COLO668 (cell line): Measurements from ENCODE around the gene CLOCK.

Source experiments
- DNase-seq: peaks from one replicate; lab custom pipeline; 2025; ENCODE audit not compliant: unreplicated experiment; lab: John Stamatoyannopoulos, UW

Gene CLOCK

DNA sequence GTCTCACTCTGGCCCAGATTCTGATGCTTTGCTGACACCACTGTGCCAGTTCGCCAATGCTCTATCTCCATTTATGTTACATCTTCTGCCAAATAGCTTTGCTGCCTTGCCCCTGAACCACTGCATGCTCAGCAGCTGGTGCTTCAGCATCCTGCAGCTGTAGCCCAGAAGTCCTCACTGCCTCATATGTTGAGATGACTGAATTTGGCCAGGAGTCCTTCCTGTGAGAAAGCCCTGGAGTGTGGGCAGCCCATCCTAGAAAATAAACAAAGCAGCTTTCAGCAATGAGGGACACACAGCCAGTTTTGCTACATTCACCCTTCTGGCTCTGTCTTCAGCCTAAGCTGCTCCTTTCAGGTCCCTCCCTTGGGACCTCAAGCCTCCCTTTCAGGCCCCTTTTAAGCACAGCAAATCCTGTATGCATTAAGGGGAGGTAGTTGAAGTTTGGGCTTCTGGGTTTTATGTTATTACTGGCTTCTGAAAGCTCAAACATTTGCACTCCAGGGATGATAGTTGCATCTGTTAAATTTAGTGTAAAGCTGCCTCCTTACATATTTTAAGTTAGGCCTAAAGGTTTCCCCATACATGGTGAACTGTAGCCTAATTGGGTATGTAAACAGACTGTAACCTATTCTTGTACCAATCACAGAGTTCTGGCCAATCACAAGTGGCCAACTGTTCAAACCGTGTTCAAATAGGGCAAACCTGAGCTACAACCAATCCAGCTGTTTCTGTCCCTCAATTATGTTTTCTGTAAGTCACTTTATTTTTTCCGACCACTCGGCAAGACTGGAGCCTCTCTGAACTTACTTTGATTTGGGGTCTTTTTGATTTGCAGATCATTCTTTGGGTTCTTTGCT is 153.0 kb downstream of the CLOCK start:
- DNase-seq, result peak; percentile 55

DNA sequence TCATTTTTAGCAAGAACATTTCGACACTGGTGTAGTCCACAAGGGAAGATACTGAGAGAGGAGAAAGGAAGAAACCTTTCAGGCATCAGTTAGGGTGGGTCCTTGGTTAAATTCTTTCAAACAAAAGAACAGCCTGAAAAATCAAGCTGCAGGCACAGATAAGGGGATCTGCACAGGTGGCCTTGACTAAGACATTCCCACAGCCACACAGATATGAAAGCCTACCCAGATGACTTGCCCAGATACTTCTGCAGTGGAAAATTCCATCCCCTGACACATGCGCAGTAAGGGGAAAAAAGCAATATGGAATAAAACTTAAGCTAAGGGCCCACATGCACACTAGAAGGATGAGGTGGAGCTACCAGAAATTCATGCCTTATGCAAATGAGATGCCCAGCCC is 159.9 kb downstream of the CLOCK start:
- DNase-seq, result no peak

DNA sequence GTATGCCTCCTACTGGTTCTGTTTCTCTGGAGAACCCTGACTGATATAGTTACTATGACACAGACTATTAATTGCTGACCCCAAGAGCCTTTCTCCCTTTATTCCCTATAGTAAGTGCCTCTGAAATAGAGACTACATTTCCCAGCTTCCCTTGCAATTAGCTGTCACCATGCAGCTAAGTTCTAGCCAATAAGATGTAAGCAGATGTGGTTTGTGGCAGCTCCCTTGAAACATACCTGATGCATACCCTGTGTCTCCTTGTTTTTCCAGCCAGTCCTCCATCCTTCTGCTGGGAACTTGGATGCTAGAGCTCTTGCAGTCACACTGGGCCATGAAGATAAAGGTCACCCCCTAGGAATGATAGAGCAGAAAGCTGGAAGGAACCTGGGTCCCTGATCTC is 160.6 kb downstream of the CLOCK start:
- DNase-seq, result no peak

DNA sequence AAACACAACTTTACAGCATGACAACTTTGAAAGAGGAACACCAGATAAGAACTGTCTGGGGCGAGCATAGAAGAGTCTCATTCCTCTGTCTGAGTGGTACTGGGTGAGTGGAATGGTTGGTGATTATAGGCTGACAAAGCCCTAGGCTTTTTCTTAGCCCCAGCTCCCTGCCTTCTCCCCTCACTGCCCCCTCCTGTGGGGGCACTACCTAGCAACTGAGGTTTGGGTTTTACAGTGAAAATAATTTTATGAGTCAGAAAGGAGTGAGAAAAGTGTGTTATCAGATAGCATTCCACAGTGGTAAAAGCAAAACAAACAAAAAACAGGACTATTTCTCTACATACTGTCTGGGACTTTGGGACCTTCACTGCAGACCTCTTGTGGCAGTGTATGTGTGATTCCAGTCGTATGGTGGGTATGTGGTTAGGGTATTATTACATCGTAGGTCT is 161.5 kb downstream of the CLOCK start:
- DNase-seq, result no peak

DNA sequence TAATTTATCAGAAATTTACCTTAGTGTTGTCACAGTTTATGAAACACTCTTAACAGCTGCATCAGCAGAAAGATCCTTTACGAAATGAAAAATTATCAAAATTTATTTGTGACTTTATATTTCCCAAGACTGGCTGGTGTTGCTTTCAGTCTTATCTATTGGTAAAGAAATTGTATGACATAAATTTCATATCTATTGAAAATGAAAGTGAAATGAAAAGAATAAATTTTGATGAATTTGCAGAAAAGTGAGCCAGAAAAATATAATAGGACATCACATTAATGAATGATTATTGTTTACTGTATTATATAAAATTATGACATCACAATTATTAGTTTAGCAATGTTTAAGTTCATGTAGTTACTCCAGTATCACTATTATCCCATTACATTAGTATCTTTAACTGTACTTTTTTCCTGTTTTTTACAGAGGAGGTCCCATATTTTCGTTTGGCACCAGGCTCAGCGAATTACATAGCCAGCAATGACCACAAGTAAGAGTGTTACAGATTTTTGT is 164.2 kb downstream of the CLOCK start:
- DNase-seq, result no peak

DNA sequence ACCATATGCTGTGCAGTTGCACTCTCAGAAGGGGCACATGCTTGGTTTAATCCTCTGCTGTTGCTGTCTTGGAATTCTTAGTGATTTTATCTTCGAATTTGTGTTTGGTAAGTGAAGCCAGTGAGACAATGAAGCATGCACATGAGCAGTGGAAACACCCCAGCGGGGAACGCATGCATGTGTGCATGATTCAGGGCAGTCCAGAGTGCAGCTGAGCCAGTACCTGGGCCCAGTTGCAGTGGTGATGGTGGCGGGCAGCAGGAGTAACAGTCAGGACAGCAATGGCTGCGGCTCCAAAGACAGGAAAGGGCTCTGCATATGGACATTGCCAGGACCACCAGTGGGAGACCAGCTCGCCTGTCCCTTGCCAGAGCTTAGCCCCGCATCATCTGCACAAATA is 165.2 kb downstream of the CLOCK start:
- no peak for DNase-seq

DNA sequence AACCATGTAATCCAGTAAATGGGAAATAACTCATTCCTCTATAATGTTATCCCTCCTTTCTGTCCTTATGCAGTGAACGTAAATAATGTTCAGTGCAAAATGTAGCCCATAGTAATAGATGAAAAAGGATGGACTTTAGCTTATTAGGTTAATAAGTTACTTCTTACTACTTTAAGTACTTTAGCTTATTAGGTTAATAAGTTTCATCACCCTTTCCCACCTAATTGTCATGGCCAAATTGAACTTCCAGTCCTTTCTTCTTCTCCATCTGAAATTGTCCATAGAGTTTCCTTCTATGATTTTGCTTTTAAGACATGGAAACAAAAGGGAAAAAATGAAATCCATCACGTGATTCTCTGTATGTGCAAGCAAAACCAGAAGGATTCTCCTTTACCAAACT is 166.1 kb downstream of the CLOCK start:
- DNase-seq, result no peak

DNA sequence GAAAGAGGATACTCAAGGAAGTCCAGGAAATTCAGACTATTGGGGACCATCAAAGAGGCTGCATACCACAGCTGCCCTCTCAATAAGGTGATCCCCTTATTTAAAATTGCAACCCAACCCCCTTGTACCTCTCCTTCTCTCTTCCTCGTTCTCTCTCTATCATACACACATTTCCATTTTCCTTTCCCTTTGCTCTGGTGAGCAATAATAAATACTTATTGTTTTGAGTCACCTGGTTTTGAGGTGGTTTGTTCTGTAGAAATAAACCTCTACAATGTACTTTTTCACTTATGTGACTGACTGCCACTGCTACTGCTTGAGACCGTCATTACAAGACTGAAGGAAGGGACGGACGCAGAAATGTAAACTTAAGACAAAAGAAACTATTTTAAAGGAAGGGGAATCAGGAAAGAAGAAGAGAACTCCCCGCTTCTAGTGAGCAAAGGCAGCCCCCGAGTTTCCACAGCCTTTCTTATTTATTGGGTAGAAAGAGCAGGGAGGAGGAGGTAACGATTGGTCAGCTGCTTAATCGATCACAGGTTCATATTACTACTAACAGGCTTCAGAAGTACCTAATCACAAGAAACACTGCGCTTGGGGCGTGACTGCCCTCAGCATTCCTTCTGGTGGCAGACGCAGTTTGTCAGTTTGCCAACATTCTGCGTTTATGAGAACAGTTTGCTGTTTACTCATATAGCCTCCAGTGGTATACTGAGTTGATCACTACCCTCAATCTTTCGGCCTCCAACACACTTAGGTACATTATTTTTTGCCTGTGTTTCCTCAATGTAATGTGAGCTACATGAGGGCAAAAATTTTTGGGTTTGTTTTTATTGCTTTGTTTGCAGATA is 167.9 kb downstream of the CLOCK start:
- DNase-seq, result no peak
